ENCODE data around the gene TPRN.

- no peak for TF ChIP-seq CTCF (IDR thresholded peaks at IDR 0.05)
- TF ChIP-seq POLR2A (IDR thresholded peaks at IDR 0.05): no peak
These were observed 33.9 kb downstream of the TPRN start for GRCh38 chr9:137166380-137167229.

All from body of pancreas (tissue), 4 donors.